B cell (primary cell): ENCODE results near the gene HSD17B1. TPM values are rescaled to one million over a fixed set of nuclear protein-coding genes. Genes with fewer than 3 reads are reported as not detected.

Experiments used
- ATAC-seq: fragments of 200-7000 bp; cut with Tn5 transposase; one replicate; pipeline ENCODE4 v1.10.0; 2021; ENCODE audit warnings: low read depth, mild to moderate bottlenecking, moderate number of reproducible peaks, moderate library complexity
- CTCF ChIA-PET: fragments of 350-600 bp; sonication (Branson Sonifier 250); formaldehyde crosslinking; loops from one replicate; lab custom pipeline; 2021; ENCODE audit warnings: antibody characterized with exemption, inconsistent platforms; lab: Charles Lee
- POLR2A ChIA-PET: fragments of 350-600 bp; sonication (Branson Sonifier 250); formaldehyde crosslinking; loops from one replicate; lab custom pipeline; 2021; ENCODE audit warnings: antibody characterized with exemption; lab: Charles Lee
- DNase-seq: peaks from one replicate; pipeline ENCODE4 v3.0.0; 2013
- H2AFZ ChIP-seq: 2 replicates; pipeline ENCODE4 v1.6.1; 2012; ENCODE audit warnings: mild to moderate bottlenecking, low read depth, low read length; ENCODE audit not compliant: insufficient read depth, poor library complexity, severe bottlenecking
- H3K27ac ChIP-seq, 2 donors: 1 replicate in 1 of 2; 2 replicates in 1 of 2; pipeline ENCODE4 v1.5.1; 2012 to 2013; ENCODE audit warnings: low read length in 2 of 2, mild to moderate bottlenecking in 2 of 2, moderate library complexity in 1 of 2
- H3K27me3 ChIP-seq, 4 experiments: fragments of 200-600 bp in 1 of 4; sonication (generic) in 1 of 4; replicated peaks in 1 of 4; 1 replicate in 2 of 4; 2 replicates in 2 of 4; pipeline versions ENCODE4 v1.6.1 to v1.7.0; 2013 to 2016; ENCODE audit warnings: low read length in 3 of 4, mild to moderate bottlenecking in 2 of 4, mixed read lengths in 1 of 4, moderate library complexity in 1 of 4; ENCODE audit not compliant: insufficient read depth in 4 of 4, control insufficient read depth in 3 of 4; ENCODE audit errors: control extremely low read depth in 1 of 4
- H3K36me3 ChIP-seq, 2 experiments: replicated peaks in 1 of 2; 1 replicate in 1 of 2; 2 replicates in 1 of 2; pipeline versions ENCODE4 v1.6.1 to v1.7.1; 2013; ENCODE audit warnings: low read length in 1 of 2; ENCODE audit not compliant: insufficient read depth in 2 of 2, control insufficient read depth in 1 of 2; ENCODE audit errors: control extremely low read depth in 1 of 2, extremely low read depth in 1 of 2
- H3K4me1 ChIP-seq, 2 donors: fragments of 200-600 bp in 1 of 2; sonication (generic) in 1 of 2; 1 replicate in 1 of 2; 2 replicates in 1 of 2; pipeline versions ENCODE4 v1.5.1 to v1.6.1; 2013 to 2017; ENCODE audit warnings: low read length in 2 of 2; ENCODE audit not compliant: control insufficient read depth in 2 of 2, insufficient read depth in 2 of 2
- H3K4me2 ChIP-seq: replicated peaks from 2 replicates; pipeline ENCODE3; 2012; ENCODE audit warnings: mild to moderate bottlenecking, low read depth, low read length; ENCODE audit not compliant: poor library complexity, severe bottlenecking
- H3K4me3 ChIP-seq, 5 experiments: fragments of 200-600 bp in 1 of 5; sonication (generic) in 1 of 5; 1 replicate in 3 of 5; 2 replicates in 2 of 5; pipeline versions ENCODE4 v1.5.1 to v1.7.0; 2011 to 2016; ENCODE audit warnings: low read length in 4 of 5, mild to moderate bottlenecking in 4 of 5, low read depth in 2 of 5, control low read depth in 1 of 5, moderate library complexity in 1 of 5; ENCODE audit not compliant: insufficient read depth in 1 of 5; ENCODE audit errors: control extremely low read depth in 1 of 5, extremely low read depth in 1 of 5
- H3K79me2 ChIP-seq: fragments of 200-600 bp; sonication (generic); one replicate; pipeline ENCODE4 v1.6.0; 2016; ENCODE audit warnings: low read length; ENCODE audit not compliant: control insufficient read depth, insufficient read depth
- H3K9ac ChIP-seq: fragments of 200-600 bp; sonication (generic); 2 replicates; pipeline ENCODE4 v1.6.1; 2017; ENCODE audit warnings: mild to moderate bottlenecking, low read length, moderate library complexity
- H3K9me3 ChIP-seq, 3 donors: one replicate each; pipeline versions ENCODE4 v1.6.1 to v1.7.1; 2013; ENCODE audit warnings: low read length in 2 of 3; ENCODE audit not compliant: control insufficient read depth in 2 of 3, insufficient read depth in 1 of 3; ENCODE audit errors: control extremely low read depth in 1 of 3
- H4K20me1 ChIP-seq: 2 replicates; pipeline ENCODE4 v1.6.0; 2012; ENCODE audit warnings: mild to moderate bottlenecking, low read length; ENCODE audit not compliant: insufficient read depth, control insufficient read depth, poor library complexity, severe bottlenecking
- H3K27ac Mint-ChIP-seq: one replicate; pipeline ENCODE4 v1.8.0; 2021; ENCODE audit warnings: mixed read lengths
- H3K27me3 Mint-ChIP-seq: one replicate; pipeline ENCODE4 v1.8.0; 2021; ENCODE audit warnings: mixed read lengths
- H3K4me1 Mint-ChIP-seq: one replicate; pipeline ENCODE4 v1.8.0; 2021; ENCODE audit warnings: mixed read lengths
- H3K4me3 Mint-ChIP-seq: one replicate; pipeline ENCODE4 v1.8.0; 2021; ENCODE audit warnings: mixed read lengths
- H3K9me3 Mint-ChIP-seq: one replicate; pipeline ENCODE4 v1.8.0; 2022; ENCODE audit warnings: mixed read lengths; ENCODE audit not compliant: insufficient read depth
- EZH2 ChIP-seq: IDR thresholded peaks from 2 replicates; pipeline ENCODE4 v1.6.1; 2012; ENCODE audit warnings: borderline replicate concordance, low read depth, mild to moderate bottlenecking, moderate library complexity, low read length; ENCODE audit not compliant: insufficient read depth, poor library complexity, severe bottlenecking
- WGBS: methylation state at CpG from one replicate; pipeline ENCODE4 v1.1.5; 2013; ENCODE audit warnings: missing lambda C conversion rate; ENCODE audit not compliant: insufficient coverage; 5-methylcytosine and 5-hydroxymethylcytosine counted together
- intact Hi-C: fragments of 100-400 bp; cut with micrococcal nuclease; formaldehyde crosslinking; loops from one replicate; pipeline ENCODE4 v1.10.0; 2022
- polyA plus RNA-seq: library from polyadenylated mRNA; depleted of rRNA; stranded (reverse); fragments of >200 nt; gene quantifications from 2 replicates; pipeline ENCODE4 v1.2.3, GENCODE V29; 2012
- total RNA-seq, 2 donors: library from RNA; stranded (reverse); fragments of 120-200 nt in 1 of 2; gene quantifications; 1 replicate in 1 of 2; 2 replicates in 1 of 2; pipeline versions ENCODE4 v1.2.3 to v1.2.4, GENCODE V29; 2013 to 2022
- TF ChIP-seq, protein P1 (sequence below): fragments of 200-600 bp; IDR thresholded peaks from one replicate; pipeline ENCODE4 v1.8.0; 2022; ENCODE audit warnings: antibody characterized with exemption, mild to moderate bottlenecking

The HSD17B1 gene
- total and polyA plus RNA-seq, 2 donors (not counting 1 experiment from before 2014, with no cell fraction given): 1.3 to 3.3 TPM

GRCh38 chr17:42521036-42521435 is 31.7 kb upstream of the HSD17B1 start:
- H3K9me3 ChIP-seq: no peaks in the 10 kb centered on the region
- 83% methylated on average over 2 of the region's 8 CpGs for WGBS
- H3K27me3 Mint-ChIP-seq: no peaks in the 10 kb centered on the region
- H4K20me1 ChIP-seq: no peaks in the 10 kb centered on the region
- H3K9me3 Mint-ChIP-seq: no peaks in the 10 kb centered on the region
- no peak overlapping the region for H2AFZ ChIP-seq
- no peak overlapping the region for H3K4me3 Mint-ChIP-seq
- POLR2A ChIA-PET: no interaction called here
- CTCF ChIA-PET: interaction anchor here (0.7 to 5.7 kb wide), 9 partner anchors 9 to 199 kb away, joined by 3 to 70 read pairs (median 3); no protein-coding TSS in a partner anchor
- H3K9ac ChIP-seq: no peak overlapping the region
- peaks cover 0 to 44% of the 10 kb centered on the region in 2 experiments for H3K36me3 ChIP-seq
- DNase-seq (no peak), ATAC-seq (no peak)
- peaks cover 5% of the 10 kb centered on the region for H3K4me1 Mint-ChIP-seq
- intact Hi-C loops: no loop called here
- no peak overlapping the region for H3K4me2 ChIP-seq
- peaks cover 0 to 7% of the 10 kb centered on the region in 2 donors for H3K4me1 ChIP-seq
- H3K27ac Mint-ChIP-seq: no peak overlapping the region
- no peak overlapping the region for H3K4me3 ChIP-seq
- TF ChIP-seq EZH2: no peak
- TF ChIP-seq, protein P1, sequence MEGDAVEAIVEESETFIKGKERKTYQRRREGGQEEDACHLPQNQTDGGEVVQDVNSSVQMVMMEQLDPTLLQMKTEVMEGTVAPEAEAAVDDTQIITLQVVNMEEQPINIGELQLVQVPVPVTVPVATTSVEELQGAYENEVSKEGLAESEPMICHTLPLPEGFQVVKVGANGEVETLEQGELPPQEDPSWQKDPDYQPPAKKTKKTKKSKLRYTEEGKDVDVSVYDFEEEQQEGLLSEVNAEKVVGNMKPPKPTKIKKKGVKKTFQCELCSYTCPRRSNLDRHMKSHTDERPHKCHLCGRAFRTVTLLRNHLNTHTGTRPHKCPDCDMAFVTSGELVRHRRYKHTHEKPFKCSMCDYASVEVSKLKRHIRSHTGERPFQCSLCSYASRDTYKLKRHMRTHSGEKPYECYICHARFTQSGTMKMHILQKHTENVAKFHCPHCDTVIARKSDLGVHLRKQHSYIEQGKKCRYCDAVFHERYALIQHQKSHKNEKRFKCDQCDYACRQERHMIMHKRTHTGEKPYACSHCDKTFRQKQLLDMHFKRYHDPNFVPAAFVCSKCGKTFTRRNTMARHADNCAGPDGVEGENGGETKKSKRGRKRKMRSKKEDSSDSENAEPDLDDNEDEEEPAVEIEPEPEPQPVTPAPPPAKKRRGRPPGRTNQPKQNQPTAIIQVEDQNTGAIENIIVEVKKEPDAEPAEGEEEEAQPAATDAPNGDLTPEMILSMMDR: no peak
- no peak overlapping the region for H3K27ac ChIP-seq
- H3K79me2 ChIP-seq: no peaks in the 10 kb centered on the region
- H3K27me3 ChIP-seq: no peaks in the 10 kb centered on the region

GRCh38 chr17:42521666-42522262 is 31.0 kb upstream of the HSD17B1 start:
- POLR2A ChIA-PET: no interaction called here
- Histone ChIP-seq H3K27ac (no peak overlapping the region), H3K9me3 (no peaks in the 10 kb centered on the region), H3K9ac (no peak overlapping the region), H3K4me3 (no peak overlapping the region), H3K79me2 (no peaks in the 10 kb centered on the region), H3K4me1 (peaks cover 0 to 7% of the 10 kb centered on the region in 2 donors), H2AFZ (no peak overlapping the region), H4K20me1 (no peaks in the 10 kb centered on the region), H3K36me3 (peaks cover 0 to 38% of the 10 kb centered on the region in 2 experiments), H3K4me2 (no peak overlapping the region), H3K27me3 (no peaks in the 10 kb centered on the region)
- Mint-ChIP-seq H3K4me3 (no peak overlapping the region), H3K4me1 (peaks cover 5% of the 10 kb centered on the region), H3K27me3 (no peaks in the 10 kb centered on the region), H3K27ac (no peak overlapping the region), H3K9me3 (no peaks in the 10 kb centered on the region)
- DNase-seq: peak; percentile 8
- CTCF ChIA-PET: interaction anchor here (1.0 to 5.7 kb wide), 3 partner anchors 80 to 116 kb away, joined by 3 to 70 read pairs (median 3); no protein-coding TSS in a partner anchor
- 94% methylated on average over 10 of the region's 11 CpGs for WGBS
- no peak for ATAC-seq
- TF ChIP-seq, protein P1: no peak
- no peak for TF ChIP-seq EZH2
- intact Hi-C loops: no loop called here
